ENCODE measurements around the gene CLTC.
"Not testable (repeated sequence)": the region's sequence is repeated elsewhere in the genome, so short reads cannot be mapped to it uniquely, and the experiment has no call there.

The CLTC gene

GRCh38 chr17:59619298-59620063 is at the start of gene CLTC:
TSS of gene CLTC (plus strand) at chr17:59619895. CDS start at chr17:59620132, 237 bp downstream.
- H3K9me3 Mint-ChIP-seq, result no peaks in the 10 kb centered on the region

GRCh38 chr17:59572301-59572924 is 47.3 kb upstream of the CLTC start:
- ATAC-seq, result peak; percentile 96
- H3K4me3 Mint-ChIP-seq, result peak overlapping the region; percentile 16 to 80
- H3K27ac Mint-ChIP-seq, result peak overlapping the region; percentile 95 to 96

More at GRCh38 chr17:59619298-59620063, at the start of gene CLTC:
- Mint-ChIP-seq H3K27me3 (no peaks in the 10 kb centered on the region), H3K27ac (peak within 1 kb of the TSS; percentile 97 to 99), H3K4me3 (peak within 1 kb of the TSS; percentile 86 to 91), H3K4me1 (peaks cover 56% of the 10 kb centered on the region)
- peak; percentile 95 for DNase-seq
- peak; percentile 93 for ATAC-seq

GRCh38 chr17:59584168-59584567 is 35.5 kb upstream of the CLTC start:
- DNase-seq, H3K27me3 Mint-ChIP-seq, H3K4me3 Mint-ChIP-seq, ATAC-seq, H3K27ac Mint-ChIP-seq, H3K4me1 Mint-ChIP-seq, H3K9me3 Mint-ChIP-seq: not testable (repeated sequence)

More at GRCh38 chr17:59572301-59572924, 47.3 kb upstream of the CLTC start:
- H3K9me3 Mint-ChIP-seq, result peaks cover 8% of the 10 kb centered on the region in 2 donors
- DNase-seq, result peak; percentile 12 to 49
- H3K27me3 Mint-ChIP-seq, result no peaks in the 10 kb centered on the region
- peaks cover 20% of the 10 kb centered on the region for H3K4me1 Mint-ChIP-seq

GRCh38 chr17:59600169-59600568 is 19.5 kb upstream of the CLTC start:
- H3K27me3 Mint-ChIP-seq, result no peaks in the 10 kb centered on the region
- no peaks in the 10 kb centered on the region for H3K9me3 Mint-ChIP-seq
- DNase-seq (no peak), ATAC-seq (no peak)
- H3K4me1 Mint-ChIP-seq, result peaks cover 16% of the 10 kb centered on the region
- no peak overlapping the region for H3K4me3 Mint-ChIP-seq
- peak overlapping the region in 1 of 2 donors; percentile 37 for H3K27ac Mint-ChIP-seq

GRCh38 chr17:59601130-59601529 is 18.6 kb upstream of the CLTC start:
- Mint-ChIP-seq H3K9me3 (no peaks in the 10 kb centered on the region), H3K4me1 (peaks cover 16% of the 10 kb centered on the region), H3K27me3 (no peaks in the 10 kb centered on the region), H3K4me3 (peak overlapping the region in 1 of 2 donors; percentile 30), H3K27ac (peak overlapping the region; percentile 37 to 85)
- ATAC-seq (peak; percentile 100), DNase-seq (peak; percentile 9 to 56)

GRCh38 chr17:59607061-59607460 is 12.6 kb upstream of the CLTC start:
- no peak for ATAC-seq
- no peak overlapping the region for H3K27ac Mint-ChIP-seq
- peaks cover 1% of the 10 kb centered on the region for H3K4me1 Mint-ChIP-seq
- DNase-seq, result no peak
- H3K4me3 Mint-ChIP-seq, result no peak overlapping the region
- no peaks in the 10 kb centered on the region for H3K27me3 Mint-ChIP-seq
- H3K9me3 Mint-ChIP-seq, result no peaks in the 10 kb centered on the region

GRCh38 chr17:59607817-59608403 is 11.8 kb upstream of the CLTC start:
- DNase-seq (peak in 1 of 2 donors; percentile 32), ATAC-seq (no peak)
- no peak overlapping the region for H3K27ac Mint-ChIP-seq
- H3K4me1 Mint-ChIP-seq, result no peaks in the 10 kb centered on the region
- no peak overlapping the region for H3K4me3 Mint-ChIP-seq
- no peaks in the 10 kb centered on the region for H3K27me3 Mint-ChIP-seq
- no peaks in the 10 kb centered on the region for H3K9me3 Mint-ChIP-seq

- Mint-ChIP-seq H3K9me3 (no peaks in the 10 kb centered on the region), H3K4me3 (no peak overlapping the region), H3K27ac (no peak overlapping the region), H3K4me1 (peaks cover under 1% of the 10 kb centered on the region), H3K27me3 (no peaks in the 10 kb centered on the region)
- ATAC-seq, result no peak
- DNase-seq, result no peak
Observed at GRCh38 chr17:59611503-59611902, 8.2 kb upstream of the CLTC start.

- Mint-ChIP-seq H3K27me3 (no peaks in the 10 kb centered on the region), H3K27ac (no peak overlapping the region), H3K9me3 (no peaks in the 10 kb centered on the region), H3K4me3 (no peak overlapping the region), H3K4me1 (peaks cover 32% of the 10 kb centered on the region)
- no peak for DNase-seq
- ATAC-seq, result no peak
Observed at GRCh38 chr17:59616253-59616920, 3.3 kb upstream of the CLTC start.

- ATAC-seq (no peak), DNase-seq (no peak)
- no peaks in the 10 kb centered on the region for H3K9me3 Mint-ChIP-seq
- peak overlapping the region; percentile 86 to 91 for H3K4me3 Mint-ChIP-seq
- peak overlapping the region in 1 of 2 donors; percentile 31 for H3K27ac Mint-ChIP-seq
- H3K27me3 Mint-ChIP-seq, result no peaks in the 10 kb centered on the region
- H3K4me1 Mint-ChIP-seq, result peaks cover 40% of the 10 kb centered on the region
Observed at GRCh38 chr17:59617156-59617732, 2.5 kb upstream of the CLTC start.

GRCh38 chr17:59619035-59619297 is 729 bp upstream of the CLTC start:
- H3K27me3 Mint-ChIP-seq, result no peaks in the 10 kb centered on the region
- H3K4me1 Mint-ChIP-seq, result peaks cover 54% of the 10 kb centered on the region
- peak overlapping the region; percentile 86 to 91 for H3K4me3 Mint-ChIP-seq
- H3K27ac Mint-ChIP-seq, result peak overlapping the region; percentile 97 to 99
- DNase-seq (no peak), ATAC-seq (no peak)
- H3K9me3 Mint-ChIP-seq, result no peaks in the 10 kb centered on the region

- no peak for ATAC-seq
- H3K4me1 Mint-ChIP-seq, result peaks cover 56% of the 10 kb centered on the region
- H3K27me3 Mint-ChIP-seq, result no peaks in the 10 kb centered on the region
- peak overlapping the region; percentile 86 to 91 for H3K4me3 Mint-ChIP-seq
- no peak for DNase-seq
- H3K9me3 Mint-ChIP-seq, result no peaks in the 10 kb centered on the region
- peak overlapping the region; percentile 97 to 99 for H3K27ac Mint-ChIP-seq
Observed at GRCh38 chr17:59620064-59620359, 317 bp downstream of the CLTC start.

GRCh38 chr17:59620518-59621259 is 994 bp downstream of the CLTC start:
- ATAC-seq (peak; percentile 5), DNase-seq (peak; percentile 13 to 39)
- peak overlapping the region; percentile 97 to 99 for H3K27ac Mint-ChIP-seq
- no peaks in the 10 kb centered on the region for H3K9me3 Mint-ChIP-seq
- no peaks in the 10 kb centered on the region for H3K27me3 Mint-ChIP-seq
- H3K4me3 Mint-ChIP-seq, result peak overlapping the region; percentile 86 to 91
- H3K4me1 Mint-ChIP-seq, result peaks cover 62% of the 10 kb centered on the region

- peaks cover 68% of the 10 kb centered on the region for H3K4me1 Mint-ChIP-seq
- DNase-seq (no peak), ATAC-seq (no peak)
- peak overlapping the region; percentile 86 to 91 for H3K4me3 Mint-ChIP-seq
- H3K9me3 Mint-ChIP-seq, result no peaks in the 10 kb centered on the region
- H3K27me3 Mint-ChIP-seq, result no peaks in the 10 kb centered on the region
- no peak overlapping the region for H3K27ac Mint-ChIP-seq
Observed at GRCh38 chr17:59621771-59622170, 2.1 kb downstream of the CLTC start.

GRCh38 chr17:59623151-59623550 is 3.5 kb downstream of the CLTC start:
- no peak for DNase-seq
- ATAC-seq, result no peak
- Mint-ChIP-seq H3K27me3 (no peaks in the 10 kb centered on the region), H3K27ac (no peak overlapping the region), H3K4me3 (peak overlapping the region; percentile 21 to 34), H3K4me1 (peaks cover 67% of the 10 kb centered on the region), H3K9me3 (no peaks in the 10 kb centered on the region)

All from stimulated activated naive CD8-positive, alpha-beta T cell treated with anti-CD3 and anti-CD28 coated beads, Interleukin-15, amount 100 ng/mL, for 72 hours (primary cell).